Endothelial cell of umbilical vein (primary cell): Measurements from ENCODE around the gene CCDC3. TPM values are rescaled to one million over a fixed set of nuclear protein-coding genes. Genes with fewer than 3 reads are reported as not detected.

Source experiments
- BruUV-seq: library from RNA; stranded (reverse); fragments of 400-500 nt; replicated peaks from 2 replicates; lab custom pipeline; 2021; lab: Mats Ljungman, UMichigan
- CTCF ChIA-PET: fragments of 300-600, 350-600 bp; sonication (Branson Sonifier 250); formaldehyde crosslinking; loops from one replicate; lab custom pipeline; 2021; ENCODE audit warnings: antibody characterized with exemption, inconsistent platforms; lab: Charles Lee
- POLR2A ChIA-PET: fragments of 300-600, 350-600 bp; sonication (Branson Sonifier 250); formaldehyde crosslinking; loops from one replicate; lab custom pipeline; 2021; ENCODE audit warnings: antibody characterized with exemption, inconsistent platforms; lab: Charles Lee
- DNase-seq: peaks from one replicate; pipeline ENCODE4 v3.0.0-alpha.2; 2011; ENCODE audit warnings: low read depth, low spot score
- FAIRE-seq: peaks from 2 replicates; lab custom pipeline; 2011; peaks lifted over from hg19 to GRCh38; lab: Jason Lieb, UNC
- H2AFZ ChIP-seq: 2 replicates; pipeline ENCODE4 v1.6.0; 2012; ENCODE audit warnings: low read depth, low read length, control low read depth, inconsistent platforms
- H3K27ac ChIP-seq: 2 replicates; pipeline ENCODE4 v1.5.1; 2011; ENCODE audit warnings: low read depth, mild to moderate bottlenecking, control low read depth, low read length, moderate library complexity; ENCODE audit not compliant: insufficient read depth
- H3K27me3 ChIP-seq, 2 experiments: 2 replicates each; pipeline versions ENCODE4 v1.6.0 to v1.6.1; 2011; ENCODE audit warnings: low read length in 2 of 2, mixed read lengths in 1 of 2; ENCODE audit not compliant: control insufficient read depth in 2 of 2, insufficient read depth in 2 of 2
- H3K36me3 ChIP-seq, 2 experiments: 2 replicates in 1 of 2; 3 replicates in 1 of 2; pipeline ENCODE4 v1.5.1; 2011; ENCODE audit warnings: low read length in 2 of 2, mild to moderate bottlenecking in 1 of 2, moderate library complexity in 1 of 2; ENCODE audit not compliant: control insufficient read depth in 2 of 2, insufficient read depth in 2 of 2; ENCODE audit errors: extremely low read depth in 1 of 2
- H3K4me1 ChIP-seq: 3 replicates; pipeline ENCODE4 v1.5.1; 2011; ENCODE audit warnings: mild to moderate bottlenecking, low read length; ENCODE audit not compliant: control insufficient read depth, insufficient read depth; ENCODE audit errors: extremely low read depth
- H3K4me2 ChIP-seq: 2 replicates; pipeline ENCODE4 v1.6.1; 2011; ENCODE audit warnings: low read length, control low read depth, mixed read lengths; ENCODE audit not compliant: insufficient read depth
- H3K4me3 ChIP-seq, 3 experiments: fragments of 200-600 bp in 1 of 3; sonication (generic), shearing (Covaris generic) in 1 of 3; replicated peaks in 1 of 3; 2 replicates each; pipeline ENCODE4 v1.5.1; 2011 to 2016; ENCODE audit warnings: control low read depth in 3 of 3, low read length in 3 of 3, mild to moderate bottlenecking in 2 of 3, inconsistent platforms in 1 of 3, low read depth in 1 of 3, moderate library complexity in 1 of 3; ENCODE audit not compliant: insufficient read depth in 1 of 3
- H3K79me2 ChIP-seq: 2 replicates; pipeline ENCODE4 v1.6.0; 2012; ENCODE audit warnings: low read length, inconsistent platforms; ENCODE audit not compliant: control insufficient read depth, insufficient read depth
- H3K9ac ChIP-seq: replicated peaks from 2 replicates; pipeline ENCODE3; 2011; ENCODE audit warnings: low read length, control low read depth; ENCODE audit not compliant: insufficient read depth; ENCODE audit errors: extremely low read depth
- H3K9me1 ChIP-seq: replicated peaks from 3 replicates; pipeline ENCODE4 v1.6.0; 2011; ENCODE audit warnings: mild to moderate bottlenecking, low read length; ENCODE audit not compliant: control insufficient read depth, insufficient read depth; ENCODE audit errors: extremely low read depth
- H3K9me3 ChIP-seq: replicated peaks from 2 replicates; pipeline ENCODE4 v1.5.1; 2012; ENCODE audit warnings: low read length, inconsistent platforms; ENCODE audit not compliant: control insufficient read depth, insufficient read depth
- H4K20me1 ChIP-seq: replicated peaks from 2 replicates; pipeline ENCODE3; 2011; ENCODE audit warnings: mild to moderate bottlenecking, low read length; ENCODE audit not compliant: control insufficient read depth, insufficient read depth; ENCODE audit errors: extremely low read depth
- CTCF ChIP-seq, 2 donors: IDR thresholded peaks; 1 replicate in 1 of 2; 2 replicates in 1 of 2; pipeline ENCODE4 v1.5.1; 2011; ENCODE audit warnings: low read length in 2 of 2, mild to moderate bottlenecking in 2 of 2, moderate library complexity in 2 of 2, control low read depth in 1 of 2, inconsistent platforms in 1 of 2, low read depth in 1 of 2; ENCODE audit not compliant: insufficient read depth in 1 of 2; ENCODE audit errors: extremely low read depth in 1 of 2
- EZH2 ChIP-seq: IDR thresholded peaks from 2 replicates; pipeline ENCODE4 v1.6.1; 2012; ENCODE audit warnings: borderline replicate concordance, low read depth, mild to moderate bottlenecking, moderate library complexity, low read length, inconsistent platforms; ENCODE audit not compliant: severe bottlenecking
- FOS ChIP-seq: IDR thresholded peaks from 2 replicates; pipeline ENCODE4 v1.6.1; 2011; ENCODE audit warnings: mild to moderate bottlenecking, low read length, moderate library complexity, borderline replicate concordance; ENCODE audit not compliant: insufficient read depth
- JUN ChIP-seq: IDR thresholded peaks from 2 replicates; pipeline ENCODE4 v1.6.1; 2011; ENCODE audit warnings: borderline replicate concordance, low read depth; ENCODE audit not compliant: insufficient read length, insufficient read depth
- MAX ChIP-seq: IDR thresholded peaks from 2 replicates; pipeline ENCODE4 v1.6.1; 2011; ENCODE audit not compliant: insufficient read depth, insufficient read length
- MYC ChIP-seq: IDR thresholded peaks from one replicate; pipeline ENCODE4 v1.6.1; 2011; ENCODE audit warnings: mild to moderate bottlenecking, low read depth, low read length
- POLR2A ChIP-seq: IDR thresholded peaks from 2 replicates; pipeline ENCODE4 v1.6.1; 2012; ENCODE audit warnings: low read depth, mild to moderate bottlenecking, control low read depth, low read length
- POLR2AphosphoS5 ChIP-seq: IDR thresholded peaks from 2 replicates; pipeline ENCODE4 v1.6.1; 2012; ENCODE audit warnings: low read depth, mild to moderate bottlenecking, control low read depth, low read length, moderate library complexity; ENCODE audit not compliant: insufficient read depth
- dilution Hi-C: fragments of 300-500 bp; cut with MboI; formaldehyde crosslinking; loops from one replicate; pipeline ENCODE4 v1.15.0; 2019; ENCODE audit warnings: low sequenced_read_pairs; ENCODE audit not compliant: extremely low pct_ligation_motif_present
- intact Hi-C: fragments of 100-400 bp; cut with micrococcal nuclease; formaldehyde crosslinking; loops from one replicate; pipeline ENCODE4 v1.10.0; 2022
- polyA plus RNA-seq, 4 experiments: library from polyadenylated mRNA; depleted of rRNA in 3 of 4; stranded (reverse) in 3 of 4; unstranded in 1 of 4; fragments of >200 nt; gene quantifications; 2 replicates each; pipeline versions ENCODE4 v1.2.1 to v1.2.3, GENCODE V29; 2011 to 2012; ENCODE audit warnings: missing spikeins in 1 of 4
- total RNA-seq: library from RNA; stranded (reverse); gene quantifications from 2 replicates; pipeline ENCODE4 v1.2.3, GENCODE V29; 2021

Gene CCDC3
- total and polyA plus RNA-seq, 2 donors (not counting 3 experiments of a cell fraction or from before 2014, with no cell fraction given): 0.90 to 1.4 TPM

- Histone ChIP-seq H3K9ac (no peak overlapping the region), H3K9me3 (no peaks in the 10 kb centered on the region), H4K20me1 (no peaks in the 10 kb centered on the region), H3K79me2 (no peaks in the 10 kb centered on the region), H3K27ac (no peak overlapping the region), H2AFZ (no peak overlapping the region), H3K36me3 (no peaks in the 10 kb centered on the region), H3K4me3 (no peak overlapping the region), H3K4me2 (no peak overlapping the region), H3K9me1 (no peaks in the 10 kb centered on the region), H3K4me1 (no peaks in the 10 kb centered on the region), H3K27me3 (no peaks in the 10 kb centered on the region)
- CTCF ChIA-PET: no interaction called here
- intact Hi-C loops: no loop called here
- FAIRE-seq (no peak), DNase-seq (no peak)
- dilution Hi-C loops: no loop called here
- no TSS peak for BruUV-seq
- no peak for TF ChIP-seq CTCF (IDR thresholded peaks at IDR 0.05; ENCODE audit: extremely low read depth in 1 of 2, insufficient read depth in 1 of 2, low read depth in 1 of 2, low read length in 2 of 2)
- no peak for TF ChIP-seq POLR2A
- TF ChIP-seq MYC: no peak
- no peak for TF ChIP-seq POLR2AphosphoS5
- TF ChIP-seq MAX: no peak
- no peak for TF ChIP-seq FOS
- no peak for TF ChIP-seq EZH2
- no peak for TF ChIP-seq JUN
- POLR2A ChIA-PET: no interaction called here
Observed at GRCh38 chr10:12945690-12946359, 55.7 kb downstream of the CCDC3 start.
